CD8-positive, alpha-beta memory T cell (primary cell): ENCODE measurements around the gene TYK2. TPM values are rescaled to one million over a fixed set of nuclear protein-coding genes. Genes with fewer than 3 reads are reported as not detected.
"Not testable (repeated sequence)": the region's sequence is repeated elsewhere in the genome, so short reads cannot be mapped to it uniquely, and the experiment has no call there.

Source experiments
- CTCF ChIA-PET: fragments of 350-600 bp; sonication (Branson Sonifier 250); formaldehyde crosslinking; loops from one replicate; lab custom pipeline; 2021; ENCODE audit warnings: antibody characterized with exemption; lab: Charles Lee
- POLR2A ChIA-PET: fragments of 350-600 bp; sonication (Branson Sonifier 250); formaldehyde crosslinking; loops from one replicate; lab custom pipeline; 2021; ENCODE audit warnings: antibody characterized with exemption; lab: Charles Lee
- DNase-seq, 5 donors: peaks; one replicate each; pipeline versions ENCODE4 v3.0.0 to v3.0.0-alpha.2; 2020 to 2022; ENCODE audit warnings: mixed read lengths in 1 of 5
- H3K27ac ChIP-seq: one replicate; pipeline ENCODE4 v1.7.0; 2013; ENCODE audit warnings: low read depth, mild to moderate bottlenecking, low read length, moderate library complexity
- H3K27me3 ChIP-seq: 2 replicates; pipeline ENCODE4 v1.7.0; 2013; ENCODE audit warnings: low read length, mild to moderate bottlenecking; ENCODE audit not compliant: insufficient read depth, poor library complexity, severe bottlenecking
- H3K36me3 ChIP-seq: 2 replicates; pipeline ENCODE4 v1.7.0; 2013; ENCODE audit warnings: mild to moderate bottlenecking, low read length, moderate library complexity; ENCODE audit not compliant: insufficient read depth
- H3K4me1 ChIP-seq: 2 replicates; pipeline ENCODE4 v1.7.0; 2013; ENCODE audit warnings: mild to moderate bottlenecking, low read length, moderate library complexity; ENCODE audit not compliant: insufficient read depth
- H3K4me3 ChIP-seq: 2 replicates; pipeline ENCODE4 v1.7.0; 2013; ENCODE audit warnings: mild to moderate bottlenecking, low read length
- H3K9me3 ChIP-seq: 2 replicates; pipeline ENCODE4 v1.7.0; 2013; ENCODE audit warnings: mild to moderate bottlenecking, low read length
- H3K27ac Mint-ChIP-seq, 8 donors: one replicate each; pipeline ENCODE4 v1.8.0; 2020 to 2021; ENCODE audit warnings: mixed read lengths in 8 of 8, mild to moderate bottlenecking in 6 of 8, inconsistent platforms in 3 of 8, moderate library complexity in 3 of 8
- H3K27me3 Mint-ChIP-seq, 2 donors: one replicate each; pipeline ENCODE4 v1.8.0; 2020 to 2021; ENCODE audit warnings: mixed read lengths in 2 of 2, mild to moderate bottlenecking in 1 of 2, moderate library complexity in 1 of 2
- H3K36me3 Mint-ChIP-seq, 3 donors: one replicate each; pipeline ENCODE4 v1.8.0; 2020 to 2021; ENCODE audit warnings: mixed read lengths in 3 of 3, inconsistent platforms in 1 of 3, mild to moderate bottlenecking in 1 of 3
- H3K4me1 Mint-ChIP-seq, 3 donors: one replicate each; pipeline ENCODE4 v1.8.0; 2020 to 2021; ENCODE audit warnings: mixed read lengths in 3 of 3, inconsistent platforms in 1 of 3, mild to moderate bottlenecking in 1 of 3
- H3K4me3 Mint-ChIP-seq, 7 donors: one replicate each; pipeline ENCODE4 v1.8.0; 2020 to 2021; ENCODE audit warnings: mixed read lengths in 7 of 7, mild to moderate bottlenecking in 6 of 7, moderate library complexity in 4 of 7, inconsistent platforms in 2 of 7
- H3K9me3 Mint-ChIP-seq, 5 donors: one replicate each; pipeline ENCODE4 v1.8.0; 2020 to 2022; ENCODE audit warnings: mixed read lengths in 5 of 5, mild to moderate bottlenecking in 3 of 5, moderate library complexity in 2 of 5, inconsistent platforms in 1 of 5
- polyA plus RNA-seq: library from polyadenylated mRNA; unstranded; fragments of 300-500 nt; fragmentation: Illumina TruSeq; gene quantifications from one replicate; pipeline ENCODE4 v1.2.3, GENCODE V29; 2021
- total RNA-seq, 2 experiments: library from RNA; stranded (reverse); gene quantifications; one replicate each; pipeline ENCODE4 v1.2.3, GENCODE V29; 2021

Gene TYK2
- total and polyA plus RNA-seq, 3 experiments from 2014 or later: 74.4 to 212 (median 210) TPM

- Histone ChIP-seq H3K4me3 (no peak overlapping the region), H3K36me3 (no peaks in the 10 kb centered on the region), H3K27ac (no peak overlapping the region), H3K4me1 (peaks cover 58% of the 10 kb centered on the region), H3K27me3 (peaks cover 51% of the 10 kb centered on the region), H3K9me3 (no peaks in the 10 kb centered on the region)
- no peak for DNase-seq
- Mint-ChIP-seq H3K27ac (peak overlapping the region; percentile 37 to 98 (median 92)), H3K9me3 (no peaks in the 10 kb centered on the region), H3K27me3 (peaks cover 41% of the 10 kb centered on the region in 2 donors), H3K4me1 (peaks cover 46 to 65% (median 52%) of the 10 kb centered on the region in 3 donors), H3K4me3 (peak overlapping the region in 5 of 7 donors; percentile 32 to 73 (median 63)), H3K36me3 (no peaks in the 10 kb centered on the region)
- ChIA-PET POLR2A (interaction anchor here (0.5 to 2.2 kb wide), 7 partner anchors 9 to 85 kb away, joined by 3 to 14 read pairs (median 6); partner anchors contain the start of genes CDC37 and KEAP1), CTCF (interaction anchor here (0.8 to 29.2 kb wide), 8 partner anchors 7 to 148 kb away, joined by 3 to 788 read pairs (median 4); partner anchors contain the start of genes CDC37, ICAM1 and PDE4A)
Measured at GRCh38 chr19:10417541-10418234, 37.3 kb upstream of the TYK2 start.

GRCh38 chr19:10416380-10417257, 36.2 kb upstream of the TYK2 start:
- Mint-ChIP-seq H3K36me3 (no peaks in the 10 kb centered on the region), H3K4me3 (peak overlapping the region; percentile 52 to 79 (median 71)), H3K4me1 (peaks cover 50 to 67% (median 56%) of the 10 kb centered on the region in 3 donors), H3K27ac (peak overlapping the region; percentile 77 to 98 (median 94)), H3K9me3 (no peaks in the 10 kb centered on the region), H3K27me3 (peaks cover 31 to 32% of the 10 kb centered on the region in 2 donors)
- DNase-seq: peak; percentile 96 to 100 (median 98)
- peak overlapping the region; percentile 71 for H3K27ac ChIP-seq
- no peaks in the 10 kb centered on the region for H3K36me3 ChIP-seq
- H3K4me3 ChIP-seq: peak overlapping the region; percentile 64
- peaks cover 60% of the 10 kb centered on the region for H3K4me1 ChIP-seq
- POLR2A ChIA-PET: interaction anchor here (0.6 to 2.2 kb wide), 8 partner anchors 10 to 305 kb away, joined by 3 to 14 read pairs (median 6); partner anchors contain the start of genes CDC37 and P2RY11
- H3K9me3 ChIP-seq: no peaks in the 10 kb centered on the region
- H3K27me3 ChIP-seq: peaks cover 40% of the 10 kb centered on the region
- CTCF ChIA-PET: interaction anchor here (0.6 to 29.2 kb wide), 9 partner anchors 7 to 151 kb away, joined by 3 to 788 read pairs (median 5); partner anchors contain the start of genes CDC37, ICAM1, PDE4A and RAVER1

DNA sequence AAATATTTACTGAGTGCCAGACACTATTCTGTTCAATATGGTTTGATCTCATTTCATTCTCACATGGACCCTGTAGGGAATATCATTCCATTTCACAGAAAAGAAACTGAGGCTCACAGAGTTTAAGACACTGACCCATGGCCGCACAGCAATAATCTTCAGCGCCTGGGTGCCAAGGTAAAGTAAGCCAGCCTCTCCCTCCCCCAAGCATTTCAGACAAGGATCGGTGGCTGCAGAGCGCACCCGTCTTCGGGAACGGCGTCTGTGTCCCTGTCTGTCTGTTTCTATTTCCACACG, 35.7 kb upstream of the TYK2 start:
- H3K36me3 ChIP-seq: no peaks in the 10 kb centered on the region
- H3K27me3 ChIP-seq: peaks cover 35% of the 10 kb centered on the region
- H3K27ac Mint-ChIP-seq: peak overlapping the region; percentile 73 to 98 (median 92)
- POLR2A ChIA-PET: interaction anchor here (0.6 to 1.5 kb wide), 5 partner anchors 9 to 305 kb away, joined by 3 to 7 read pairs (median 5); partner anchors contain the start of gene P2RY11
- no peaks in the 10 kb centered on the region for H3K36me3 Mint-ChIP-seq
- peak overlapping the region; percentile 71 for H3K27ac ChIP-seq
- H3K4me3 ChIP-seq: peak overlapping the region; percentile 64
- H3K9me3 ChIP-seq: no peaks in the 10 kb centered on the region
- peaks cover 25 to 26% of the 10 kb centered on the region in 2 donors for H3K27me3 Mint-ChIP-seq
- no peaks in the 10 kb centered on the region for H3K9me3 Mint-ChIP-seq
- CTCF ChIA-PET: interaction anchor here (0.6 to 29.2 kb wide), 8 partner anchors 6 to 151 kb away, joined by 3 to 788 read pairs (median 6); partner anchors contain the start of genes CDC37, ICAM1, PDE4A and RAVER1
- H3K4me3 Mint-ChIP-seq: peak overlapping the region; percentile 52 to 79 (median 71)
- peaks cover 50 to 67% (median 56%) of the 10 kb centered on the region in 3 donors for H3K4me1 Mint-ChIP-seq
- H3K4me1 ChIP-seq: peaks cover 55% of the 10 kb centered on the region
- DNase-seq: no peak

- ChIA-PET CTCF (interaction anchor here (1.1 to 29.2 kb wide), 8 partner anchors 2 to 287 kb away, joined by 3 to 788 read pairs (median 4); partner anchors contain the start of genes CDC37, PDE4A and TYK2), POLR2A (interaction anchor here (0.6 to 1.3 kb wide), 11 partner anchors 9 to 314 kb away, joined by 3 to 8 read pairs (median 3); partner anchors contain the start of gene ILF3)
- H3K9me3 ChIP-seq: no peaks in the 10 kb centered on the region
- Mint-ChIP-seq H3K9me3 (no peaks in the 10 kb centered on the region), H3K4me3 (peak overlapping the region; percentile 41 to 85 (median 72)), H3K27me3 (peaks cover 2 to 4% of the 10 kb centered on the region in 2 donors), H3K27ac (peak overlapping the region; percentile 71 to 94 (median 88)), H3K36me3 (no peaks in the 10 kb centered on the region), H3K4me1 (peaks cover 56 to 71% (median 65%) of the 10 kb centered on the region in 3 donors)
- peak in 1 of 5 donors; percentile 60 for DNase-seq
- H3K4me1 ChIP-seq: peaks cover 41% of the 10 kb centered on the region
- H3K27me3 ChIP-seq: peaks cover 6% of the 10 kb centered on the region
- no peaks in the 10 kb centered on the region for H3K36me3 ChIP-seq
- H3K27ac ChIP-seq: peak overlapping the region; percentile 76
- no peak overlapping the region for H3K4me3 ChIP-seq
Measured at GRCh38 chr19:10412257-10412977, 32.0 kb upstream of the TYK2 start.

DNA sequence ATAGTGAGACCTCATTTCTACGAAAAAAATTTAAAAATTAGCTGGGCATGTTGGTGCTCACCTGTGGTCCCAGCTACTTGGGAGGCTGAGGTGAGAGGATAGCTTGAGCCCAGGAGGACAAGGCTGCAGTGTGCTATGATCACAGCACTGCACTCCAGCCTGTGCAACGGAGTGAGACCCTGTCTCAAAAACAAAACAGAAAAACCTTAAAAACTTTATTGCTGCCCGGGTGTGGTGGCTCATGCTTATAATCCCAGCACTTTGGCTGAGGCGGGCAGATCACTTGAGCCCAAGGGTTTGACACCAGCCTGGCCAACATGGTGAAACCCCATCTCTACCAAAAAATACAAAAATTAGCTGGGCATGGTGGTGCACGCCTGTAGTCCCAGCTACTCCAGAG, 30.9 kb upstream of the TYK2 start:
- Mint-ChIP-seq H3K27ac (peak overlapping the region in 5 of 8 donors; percentile 29 to 100 (median 40)), H3K4me1 (peaks cover 58 to 72% (median 70%) of the 10 kb centered on the region in 3 donors), H3K4me3 (peak overlapping the region in 2 of 7 donors; percentile 3 to 9)
- DNase-seq, H3K36me3 ChIP-seq, H3K27me3 ChIP-seq, H3K4me3 ChIP-seq, POLR2A ChIA-PET, H3K27ac ChIP-seq, H3K36me3 Mint-ChIP-seq, H3K9me3 Mint-ChIP-seq, H3K9me3 ChIP-seq, H3K27me3 Mint-ChIP-seq: not testable (repeated sequence)
- CTCF ChIA-PET: interaction anchor here (2.5 to 29.2 kb wide), 3 partner anchors 1 to 288 kb away, joined by 6 to 788 read pairs (median 788); partner anchors contain the start of genes CDC37 and PDE4A
- H3K4me1 ChIP-seq: peaks cover 44% of the 10 kb centered on the region

- H3K4me3 ChIP-seq: peak overlapping the region; percentile 16
- Mint-ChIP-seq H3K4me3 (peak overlapping the region; percentile 54 to 84 (median 74)), H3K36me3 (peaks cover 0 to 1% (median 0%) of the 10 kb centered on the region in 3 donors), H3K27me3 (peaks cover 0 to 5% of the 10 kb centered on the region in 2 donors), H3K27ac (peak overlapping the region; percentile 84 to 100 (median 91)), H3K9me3 (no peaks in the 10 kb centered on the region), H3K4me1 (peaks cover 64 to 85% (median 79%) of the 10 kb centered on the region in 3 donors)
- ChIA-PET POLR2A (interaction anchor here (0.5 to 1.5 kb wide), 4 partner anchors 9 to 156 kb away, joined by 3 to 6 read pairs (median 4); no protein-coding TSS in a partner anchor), CTCF (interaction anchor here (1.0 to 29.2 kb wide), 7 partner anchors 9 to 235 kb away, joined by 3 to 788 read pairs (median 4); partner anchors contain the start of genes ICAM1 and PDE4A)
- peak; percentile 33 to 71 (median 39) for DNase-seq
- no peaks in the 10 kb centered on the region for H3K36me3 ChIP-seq
- no peaks in the 10 kb centered on the region for H3K27me3 ChIP-seq
- peak overlapping the region; percentile 58 for H3K27ac ChIP-seq
- H3K9me3 ChIP-seq: no peaks in the 10 kb centered on the region
- H3K4me1 ChIP-seq: peaks cover 60% of the 10 kb centered on the region
Measured at GRCh38 chr19:10408511-10409283, 28.3 kb upstream of the TYK2 start.
